Hepatocyte (in vitro differentiated cells): Measurements from ENCODE around the gene C5orf63.

Source experiments
- CTCF ChIP-seq: fragments of 200-600 bp; sonication (generic); IDR thresholded peaks from 2 replicates; pipeline ENCODE4 v1.5.1; 2016; ENCODE audit warnings: antibody characterized with exemption, mild to moderate bottlenecking; ENCODE audit not compliant: poor library complexity
- EZH2 ChIP-seq: fragments of 200-600 bp; sonication (generic); IDR thresholded peaks from 2 replicates; pipeline ENCODE4 v1.6.1; 2016; ENCODE audit warnings: antibody characterized with exemption, mild to moderate bottlenecking, borderline replicate concordance
- EZH2phosphoT487 ChIP-seq: fragments of 200-600 bp; sonication (generic); IDR thresholded peaks from one replicate; pipeline ENCODE4 v1.6.1; 2018; ENCODE audit warnings: antibody characterized with exemption, mild to moderate bottlenecking, low read depth, moderate library complexity; ENCODE audit not compliant: unreplicated experiment, severe bottlenecking

- TF ChIP-seq CTCF (no peak), EZH2 (no peak), EZH2phosphoT487 (no peak)
Measured at GRCh38 chr5:127085371-127085770, 12.1 kb upstream of the C5orf63 start.
